Measurements from ENCODE around the gene DDOST.
"Not testable (repeated sequence)": the region's sequence is repeated elsewhere in the genome, so short reads cannot be mapped to it uniquely, and the experiment has no call there.

DDOST gene

GRCh38 chr1:20619999-20620398 is 41.2 kb downstream of the DDOST start:
- DNase-seq, result no peak

GRCh38 chr1:20618550-20618949 is 42.6 kb downstream of the DDOST start:
- no peak for DNase-seq

- no peak for DNase-seq
Observed at GRCh38 chr1:20616847-20617487, 44.2 kb downstream of the DDOST start.

- DNase-seq, result no peak
Observed at GRCh38 chr1:20615946-20616846, 45.0 kb downstream of the DDOST start.

- DNase-seq, result no peak
Observed at GRCh38 chr1:20614131-20614579, 47.0 kb downstream of the DDOST start.

- DNase-seq, result no peak
Observed at GRCh38 chr1:20612221-20612746, 48.9 kb downstream of the DDOST start.

- no peak for DNase-seq
Observed at GRCh38 chr1:20611652-20612051, 49.5 kb downstream of the DDOST start.

- DNase-seq, result no peak
Observed at GRCh38 chr1:20610970-20611369, 50.2 kb downstream of the DDOST start.

GRCh38 chr1:20609541-20609940 is 51.6 kb downstream of the DDOST start:
- no peak for DNase-seq

GRCh38 chr1:20606801-20607570 is 54.2 kb downstream of the DDOST start:
- DNase-seq, result not testable (repeated sequence)

GRCh38 chr1:20604678-20605077 is 56.5 kb downstream of the DDOST start:
- no peak for DNase-seq

GRCh38 chr1:20603504-20604464 is 57.4 kb downstream of the DDOST start:
- DNase-seq, result no peak

GRCh38 chr1:20602851-20603450 is 58.2 kb downstream of the DDOST start:
- no peak for DNase-seq
